ENCODE results near the gene PRR15. TPM values are rescaled to one million over a fixed set of nuclear protein-coding genes. Genes with fewer than 3 reads are reported as not detected.
A peak's percentile ranks its signal among the peaks of the same experiment; 100 is the strongest.

Gene PRR15
- total RNA-seq, 1 donor from 2014 or later, result not detected

GRCh38 chr7:29552392-29552791 is 11.2 kb upstream of the PRR15 start:
- Histone ChIP-seq H3K9me3 (ENCODE audit: control insufficient read depth in 3 of 3, low read length in 3 of 3) (no peaks in the 10 kb centered on the region), H3K4me1 (ENCODE audit: control insufficient read depth in 3 of 3, insufficient read depth in 3 of 3, low read length in 3 of 3) (no peaks in the 10 kb centered on the region), H3K9ac (ENCODE audit: low read depth in 1 of 3, low read length in 3 of 3) (no peak overlapping the region), H3K27me3 (ENCODE audit: control insufficient read depth in 3 of 3, insufficient read depth in 3 of 3, low read length in 3 of 3) (peaks cover 0 to 2% (median 0%) of the 10 kb centered on the region in 3 donors), H3K36me3 (ENCODE audit: control insufficient read depth in 3 of 3, insufficient read depth in 3 of 3, low read length in 3 of 3) (no peaks in the 10 kb centered on the region), H3K4me3 (ENCODE audit: low read length in 3 of 3) (no peak overlapping the region), H3K27ac (ENCODE audit: low read depth, low read length) (no peak overlapping the region)

- Histone ChIP-seq H3K9me3 (ENCODE audit: control insufficient read depth in 3 of 3, low read length in 3 of 3) (no peaks in the 10 kb centered on the region), H3K27me3 (ENCODE audit: control insufficient read depth in 3 of 3, insufficient read depth in 3 of 3, low read length in 3 of 3) (peaks cover 1 to 8% (median 2%) of the 10 kb centered on the region in 3 donors), H3K4me1 (ENCODE audit: control insufficient read depth in 3 of 3, insufficient read depth in 3 of 3, low read length in 3 of 3) (no peaks in the 10 kb centered on the region), H3K36me3 (ENCODE audit: control insufficient read depth in 3 of 3, insufficient read depth in 3 of 3, low read length in 3 of 3) (no peaks in the 10 kb centered on the region), H3K9ac (ENCODE audit: low read depth in 1 of 3, low read length in 3 of 3) (no peak overlapping the region), H3K27ac (ENCODE audit: low read depth, low read length) (no peak overlapping the region), H3K4me3 (ENCODE audit: low read length in 3 of 3) (no peak overlapping the region)
These were observed 8.6 kb upstream of the PRR15 start for GRCh38 chr7:29555061-29555460.

GRCh38 chr7:29556405-29557195 is 7.0 kb upstream of the PRR15 start:
- Histone ChIP-seq H3K4me1 (ENCODE audit: control insufficient read depth in 3 of 3, insufficient read depth in 3 of 3, low read length in 3 of 3) (no peaks in the 10 kb centered on the region), H3K9ac (ENCODE audit: low read depth in 1 of 3, low read length in 3 of 3) (no peak overlapping the region), H3K27ac (ENCODE audit: low read depth, low read length) (no peak overlapping the region), H3K27me3 (ENCODE audit: control insufficient read depth in 3 of 3, insufficient read depth in 3 of 3, low read length in 3 of 3) (peaks cover 9 to 11% (median 9%) of the 10 kb centered on the region in 3 donors), H3K4me3 (ENCODE audit: low read length in 3 of 3) (no peak overlapping the region), H3K36me3 (ENCODE audit: control insufficient read depth in 3 of 3, insufficient read depth in 3 of 3, low read length in 3 of 3) (no peaks in the 10 kb centered on the region), H3K9me3 (ENCODE audit: control insufficient read depth in 3 of 3, low read length in 3 of 3) (no peaks in the 10 kb centered on the region)

DNA sequence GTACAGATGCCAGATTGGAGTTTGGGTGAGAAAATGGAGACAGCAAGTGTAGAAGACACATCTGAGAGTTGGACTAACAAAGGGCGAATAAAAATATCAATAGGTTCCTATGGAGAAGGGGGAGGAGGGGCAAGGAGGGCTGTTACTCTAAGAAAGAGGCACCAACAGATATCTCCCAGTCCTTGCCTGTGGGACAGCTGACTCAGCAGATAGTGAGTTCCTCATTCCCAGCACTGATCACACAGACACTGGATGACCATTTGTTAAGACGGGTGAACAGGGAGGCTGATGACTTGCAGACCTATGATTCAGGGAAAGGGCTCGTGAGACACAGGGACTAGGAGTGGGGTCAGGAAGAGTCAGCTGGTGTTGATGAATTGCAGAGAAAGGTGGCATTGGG is 5.7 kb upstream of the PRR15 start:
- Histone ChIP-seq H3K27me3 (ENCODE audit: control insufficient read depth in 3 of 3, insufficient read depth in 3 of 3, low read length in 3 of 3) (peaks cover 19 to 23% (median 21%) of the 10 kb centered on the region in 3 donors), H3K9ac (ENCODE audit: low read depth in 1 of 3, low read length in 3 of 3) (no peak overlapping the region), H3K4me3 (ENCODE audit: low read length in 3 of 3) (no peak overlapping the region), H3K27ac (ENCODE audit: low read depth, low read length) (no peak overlapping the region), H3K36me3 (ENCODE audit: control insufficient read depth in 3 of 3, insufficient read depth in 3 of 3, low read length in 3 of 3) (no peaks in the 10 kb centered on the region), H3K4me1 (ENCODE audit: control insufficient read depth in 3 of 3, insufficient read depth in 3 of 3, low read length in 3 of 3) (peaks cover under 1 to 1% (median under 1%) of the 10 kb centered on the region in 3 donors), H3K9me3 (ENCODE audit: control insufficient read depth in 3 of 3, low read length in 3 of 3) (no peaks in the 10 kb centered on the region)

DNA sequence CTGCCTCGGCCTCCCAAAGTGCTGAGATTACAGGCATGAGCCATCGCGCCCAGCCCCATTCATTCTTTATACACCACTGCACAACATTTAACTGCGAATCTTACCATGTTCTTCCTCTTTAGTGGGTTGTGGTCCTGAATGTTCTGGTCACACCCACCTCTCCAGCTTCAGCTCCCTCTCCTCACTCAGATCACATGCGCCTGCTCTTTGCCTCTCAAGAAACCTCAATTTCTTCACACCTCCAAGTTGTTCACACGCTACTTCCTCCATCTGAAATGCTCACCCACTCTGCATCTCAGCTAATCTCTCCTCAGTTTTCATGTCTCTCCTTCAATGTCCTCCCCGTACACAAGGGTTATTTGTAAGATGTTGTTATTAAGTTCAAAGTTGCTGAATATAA is 2.4 kb upstream of the PRR15 start:
- Histone ChIP-seq H3K4me1 (ENCODE audit: control insufficient read depth in 3 of 3, insufficient read depth in 3 of 3, low read length in 3 of 3) (peaks cover 29 to 32% (median 31%) of the 10 kb centered on the region in 3 donors), H3K9ac (ENCODE audit: low read depth in 1 of 3, low read length in 3 of 3) (no peak overlapping the region), H3K27ac (ENCODE audit: low read depth, low read length) (no peak overlapping the region), H3K36me3 (ENCODE audit: control insufficient read depth in 3 of 3, insufficient read depth in 3 of 3, low read length in 3 of 3) (no peaks in the 10 kb centered on the region), H3K4me3 (ENCODE audit: low read length in 3 of 3) (no peak overlapping the region), H3K27me3 (ENCODE audit: control insufficient read depth in 3 of 3, insufficient read depth in 3 of 3, low read length in 3 of 3) (peaks cover 45 to 53% (median 48%) of the 10 kb centered on the region in 3 donors), H3K9me3 (ENCODE audit: control insufficient read depth in 3 of 3, low read length in 3 of 3) (no peaks in the 10 kb centered on the region)

DNA sequence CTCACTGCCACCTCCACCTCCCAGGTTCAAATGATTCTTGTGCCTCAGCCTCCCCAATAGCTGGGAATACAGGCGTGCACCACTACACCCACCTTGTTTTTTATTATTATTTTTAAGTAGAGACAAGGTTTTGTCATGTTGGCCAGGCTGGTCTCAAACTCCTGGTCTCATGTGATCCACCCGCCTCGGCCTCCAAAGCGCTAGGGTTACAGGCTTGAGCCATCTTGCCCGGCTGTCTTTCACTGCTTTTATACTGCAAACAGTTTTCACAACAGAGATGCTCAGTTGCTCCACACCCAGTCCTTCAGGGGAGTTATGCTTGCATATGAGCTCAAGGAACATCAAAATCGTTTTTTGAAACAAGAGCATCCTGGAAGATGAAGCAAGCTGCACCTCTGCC is 1.3 kb upstream of the PRR15 start:
- Histone ChIP-seq H3K36me3 (ENCODE audit: control insufficient read depth in 3 of 3, insufficient read depth in 3 of 3, low read length in 3 of 3) (no peaks in the 10 kb centered on the region), H3K27ac (ENCODE audit: low read depth, low read length) (no peak overlapping the region), H3K27me3 (ENCODE audit: control insufficient read depth in 3 of 3, insufficient read depth in 3 of 3, low read length in 3 of 3) (peaks cover 44 to 57% (median 54%) of the 10 kb centered on the region in 3 donors), H3K4me1 (ENCODE audit: control insufficient read depth in 3 of 3, insufficient read depth in 3 of 3, low read length in 3 of 3) (peaks cover 29 to 32% (median 31%) of the 10 kb centered on the region in 3 donors), H3K9me3 (ENCODE audit: control insufficient read depth in 3 of 3, low read length in 3 of 3) (no peaks in the 10 kb centered on the region), H3K9ac (ENCODE audit: low read depth in 1 of 3, low read length in 3 of 3) (no peak overlapping the region), H3K4me3 (ENCODE audit: low read length in 3 of 3) (no peak overlapping the region)

- Histone ChIP-seq H3K4me1 (ENCODE audit: control insufficient read depth in 3 of 3, insufficient read depth in 3 of 3, low read length in 3 of 3) (peaks cover 29 to 32% (median 31%) of the 10 kb centered on the region in 3 donors), H3K36me3 (ENCODE audit: control insufficient read depth in 3 of 3, insufficient read depth in 3 of 3, low read length in 3 of 3) (no peaks in the 10 kb centered on the region), H3K27me3 (ENCODE audit: control insufficient read depth in 3 of 3, insufficient read depth in 3 of 3, low read length in 3 of 3) (peaks cover 42 to 57% (median 54%) of the 10 kb centered on the region in 3 donors), H3K27ac (ENCODE audit: low read depth, low read length) (no peak overlapping the region), H3K9me3 (ENCODE audit: control insufficient read depth in 3 of 3, low read length in 3 of 3) (no peaks in the 10 kb centered on the region), H3K9ac (ENCODE audit: low read depth in 1 of 3, low read length in 3 of 3) (peak overlapping the region in 2 of 3 donors; percentile 2 to 66), H3K4me3 (ENCODE audit: low read length in 3 of 3) (peak overlapping the region; percentile 70 to 83 (median 77))
These were observed 1.0 kb downstream of the PRR15 start for GRCh38 chr7:29564496-29565223.

- peaks cover 37 to 55% (median 51%) of the 10 kb centered on the region in 3 donors for H3K27me3 ChIP-seq (ENCODE audit: control insufficient read depth in 3 of 3, insufficient read depth in 3 of 3, low read length in 3 of 3)
- H3K4me3 ChIP-seq (ENCODE audit: low read length in 3 of 3), result peak overlapping the region; percentile 70 to 83 (median 77)
- H3K9me3 ChIP-seq (ENCODE audit: control insufficient read depth in 3 of 3, low read length in 3 of 3), result no peaks in the 10 kb centered on the region
- H3K36me3 ChIP-seq (ENCODE audit: control insufficient read depth in 3 of 3, insufficient read depth in 3 of 3, low read length in 3 of 3), result no peaks in the 10 kb centered on the region
- H3K27ac ChIP-seq (ENCODE audit: low read depth, low read length), result no peak overlapping the region
- H3K4me1 ChIP-seq (ENCODE audit: control insufficient read depth in 3 of 3, insufficient read depth in 3 of 3, low read length in 3 of 3), result peaks cover 29 to 32% (median 31%) of the 10 kb centered on the region in 3 donors
- H3K9ac ChIP-seq (ENCODE audit: low read depth in 1 of 3, low read length in 3 of 3), result peak overlapping the region in 2 of 3 donors; percentile 2 to 66
These were observed 1.6 kb downstream of the PRR15 start for GRCh38 chr7:29565224-29565630.

DNA sequence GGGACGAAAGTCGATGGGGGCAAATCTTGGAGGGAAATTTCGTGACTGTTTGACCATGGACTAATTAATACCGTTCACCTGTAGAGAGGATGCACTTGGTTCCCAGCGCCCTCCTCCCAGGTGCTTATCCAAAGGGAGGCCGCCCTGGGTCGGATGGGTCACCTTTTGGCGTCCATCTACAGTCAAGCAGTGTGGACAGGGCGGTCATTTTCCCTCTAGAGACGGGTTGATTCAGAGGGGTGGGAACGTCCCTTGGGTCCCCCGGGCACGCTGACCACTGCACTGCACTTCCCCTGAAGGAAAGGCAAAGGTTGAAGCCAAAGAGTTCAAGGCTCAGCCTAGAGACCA is 2.0 kb downstream of the PRR15 start:
- H3K4me3 ChIP-seq (ENCODE audit: low read length in 3 of 3), result peak overlapping the region; percentile 46 to 68 (median 65)
- H3K9me3 ChIP-seq (ENCODE audit: control insufficient read depth in 3 of 3, low read length in 3 of 3), result no peaks in the 10 kb centered on the region
- peak overlapping the region in 1 of 3 donors; percentile 57 for H3K9ac ChIP-seq (ENCODE audit: low read depth in 1 of 3, low read length in 3 of 3)
- no peaks in the 10 kb centered on the region for H3K36me3 ChIP-seq (ENCODE audit: control insufficient read depth in 3 of 3, insufficient read depth in 3 of 3, low read length in 3 of 3)
- H3K27ac ChIP-seq (ENCODE audit: low read depth, low read length), result no peak overlapping the region
- H3K4me1 ChIP-seq (ENCODE audit: control insufficient read depth in 3 of 3, insufficient read depth in 3 of 3, low read length in 3 of 3), result peaks cover 29 to 32% (median 31%) of the 10 kb centered on the region in 3 donors
- H3K27me3 ChIP-seq (ENCODE audit: control insufficient read depth in 3 of 3, insufficient read depth in 3 of 3, low read length in 3 of 3), result peaks cover 39 to 55% (median 50%) of the 10 kb centered on the region in 3 donors

All from skeletal muscle tissue (tissue), 4 donors.